ENCODE data around the gene SUMO1. TPM values are rescaled to one million over a fixed set of nuclear protein-coding genes. Genes with fewer than 3 reads are reported as not detected.

The SUMO1 gene
- polyA plus RNA-seq, 2 of the 4 experiments (the other 2 are of a cell fraction), result 206 to 316 TPM

GRCh38 chr2:202164411-202164810 is 74.0 kb downstream of the SUMO1 start:
- ChIA-PET POLR2A (no interaction called here), CTCF (interaction anchor here (1.0 to 2.8 kb wide), 4 partner anchors 14 to 336 kb away, joined by 3 to 7 read pairs (median 6); no protein-coding TSS in a partner anchor)
- Histone ChIP-seq H3K4me1 (no peaks in the 10 kb centered on the region), H3K27ac (no peak overlapping the region), H3K4me3 (no peak overlapping the region), H3K9me3 (no peaks in the 10 kb centered on the region), H3K4me2 (no peak overlapping the region)
- DNase-seq (ENCODE audit: low read depth in 1 of 2, low spot score in 1 of 2) (no peak), ATAC-seq (no peak), FAIRE-seq (no peak)
- 77% methylated on average over 3 of the region's 3 CpGs for WGBS (ENCODE audit: missing lambda C conversion rate)
- TF ChIP-seq PBX3 (IDR thresholded peaks at IDR 0.05), result no peak
- TF ChIP-seq EP300 (IDR thresholded peaks at IDR 0.05), result no peak
- no peak for TF ChIP-seq TFCP2L1 (CRISPR knock-in tag; IDR thresholded peaks at IDR 0.05)
- TF ChIP-seq HOXB5 (CRISPR knock-in tag; IDR thresholded peaks at IDR 0.05), result no peak
- TF ChIP-seq NFE2L2 (conservative IDR thresholded peaks at IDR 0.05; ENCODE audit: low read length), result no peak
- no peak for TF ChIP-seq GATA3 (IDR thresholded peaks at IDR 0.05; ENCODE audit: borderline replicate concordance)
- no peak for TF ChIP-seq POLR2AphosphoS2 (conservative IDR thresholded peaks at IDR 0.05; ENCODE audit: low read length)
- no peak for TF ChIP-seq HEYL (CRISPR knock-in tag; IDR thresholded peaks at IDR 0.05)
- TF ChIP-seq ELK1 (IDR thresholded peaks at IDR 0.05; ENCODE audit: low read depth, low read length), result no peak
- no peak for TF ChIP-seq EHMT2 (IDR thresholded peaks at IDR 0.05; ENCODE audit: low read depth)
- no peak for TF ChIP-seq RCOR1 (IDR thresholded peaks at IDR 0.05; ENCODE audit: low read depth, low read length)
- no peak for TF ChIP-seq FOSB (CRISPR knock-in tag; IDR thresholded peaks at IDR 0.05)

- TF ChIP-seq JUN (IDR thresholded peaks at IDR 0.05) (no peak), USF2 (IDR thresholded peaks at IDR 0.05) (no peak), EHMT2 (IDR thresholded peaks at IDR 0.05; ENCODE audit: low read depth) (no peak), CHD2 (IDR thresholded peaks at IDR 0.05; ENCODE audit: low read length, partially characterized antibody) (no peak), BCL3 (IDR thresholded peaks at IDR 0.05) (no peak), RCOR1 (IDR thresholded peaks at IDR 0.05; ENCODE audit: low read depth, low read length) (no peak)
- 66% methylated on average over 8 of the region's 8 CpGs for WGBS (ENCODE audit: missing lambda C conversion rate)
- no peak overlapping the region for H3K27ac ChIP-seq
- POLR2A ChIA-PET, result no interaction called here
- DNase-seq (ENCODE audit: low read depth in 1 of 2, low spot score in 1 of 2) (no peak), ATAC-seq (no peak), FAIRE-seq (no peak)
- no peak overlapping the region for H3K4me3 ChIP-seq
- no peak overlapping the region for H3K4me2 ChIP-seq
- no peaks in the 10 kb centered on the region for H3K9me3 ChIP-seq
- H3K4me1 ChIP-seq, result no peaks in the 10 kb centered on the region
- CTCF ChIA-PET, result interaction anchor here (1.0 to 1.8 kb wide), 4 partner anchors 9 to 365 kb away, joined by 3 to 6 read pairs (median 4); no protein-coding TSS in a partner anchor
These were observed 77.1 kb downstream of the SUMO1 start for GRCh38 chr2:202161151-202161835.

GRCh38 chr2:202158796-202159195 is 79.6 kb downstream of the SUMO1 start:
- no peaks in the 10 kb centered on the region for H3K4me1 ChIP-seq
- H3K27ac ChIP-seq, result no peak overlapping the region
- no peak overlapping the region for H3K4me2 ChIP-seq
- ChIA-PET POLR2A (no interaction called here), CTCF (interaction anchor here (0.6 to 3.6 kb wide), 20 partner anchors 8 to 374 kb away, joined by 3 to 29 read pairs (median 4); no protein-coding TSS in a partner anchor)
- 52% methylated on average over 5 of the region's 5 CpGs for WGBS (ENCODE audit: missing lambda C conversion rate)
- DNase-seq (ENCODE audit: low read depth in 1 of 2, low spot score in 1 of 2) (peak in 1 of 2 experiments; percentile 39), ATAC-seq (peak; percentile 86 to 88), FAIRE-seq (no peak)
- no peaks in the 10 kb centered on the region for H3K9me3 ChIP-seq
- H3K4me3 ChIP-seq, result no peak overlapping the region
- TF ChIP-seq PBX3 (IDR thresholded peaks at IDR 0.05) (no peak), MAX (IDR thresholded peaks at IDR 0.05) (no peak), TP53 (CRISPR knock-in tag; IDR thresholded peaks at IDR 0.05) (no peak), CTCF (IDR thresholded peaks at IDR 0.05) (peak; percentile 49), NFE2L2 (conservative IDR thresholded peaks at IDR 0.05; ENCODE audit: low read length) (no peak), CHD2 (IDR thresholded peaks at IDR 0.05; ENCODE audit: low read length, partially characterized antibody) (no peak), RAD21 (conservative IDR thresholded peaks at IDR 0.05 in 1 of 2, IDR thresholded peaks at IDR 0.05 in 1 of 2) (peak; percentile 67 to 72), RNF2 (IDR thresholded peaks at IDR 0.05; ENCODE audit: borderline replicate concordance, low read depth) (no peak), HOXA7 (CRISPR knock-in tag; IDR thresholded peaks at IDR 0.05) (no peak), ZSCAN20 (CRISPR knock-in tag; IDR thresholded peaks at IDR 0.05) (no peak), USF2 (IDR thresholded peaks at IDR 0.05) (no peak), ZC3H11A (IDR thresholded peaks at IDR 0.05) (no peak)

Data from A549 (cell line).